Measurements from ENCODE around the gene FGD2. TPM values are rescaled to one million over a fixed set of nuclear protein-coding genes. Genes with fewer than 3 reads are reported as not detected.

The FGD2 gene
- total and polyA plus RNA-seq, 2 of the 4 experiments (the other 2 are of a cell fraction): 0.07 TPM; not detected in 1

GRCh38 chr6:37007340-37008043 is 2.0 kb downstream of the FGD2 start:
- H2BK120ac ChIP-seq (ENCODE audit: low read depth, low read length): no peak overlapping the region
- H3K18ac ChIP-seq (ENCODE audit: low read depth, low read length): no peak overlapping the region
- H3K9me3 ChIP-seq (ENCODE audit: control insufficient read depth, insufficient read depth, low read length): 0 out of 2 replicates have a peak, but pooled peaks cover 2% of the 10 kb centered on the region
- ATAC-seq (ENCODE audit: low read depth) (no peak), DNase-seq (no peak)
- H3K4me3 ChIP-seq (ENCODE audit: insufficient read depth, low read depth, low read length): no peak overlapping the region
- no peak overlapping the region for H3K9ac ChIP-seq (ENCODE audit: low read depth, low read length)
- peaks cover 2% of the 10 kb centered on the region; the same call in 1 of the 2 replicates for H3K9me1 ChIP-seq (ENCODE audit: insufficient read depth, low read length)
- no peak overlapping the region for H2BK5ac ChIP-seq (ENCODE audit: low read depth, low read length, poor library complexity, severe bottlenecking)
- H4K20me1 ChIP-seq (ENCODE audit: insufficient read depth, low read length): no peaks in the 10 kb centered on the region
- H3K14ac ChIP-seq (replicated peaks; ENCODE audit: low read depth, low read length): no peak overlapping the region; the same call in 1 of the 2 replicates
- no peak overlapping the region for H2AK5ac ChIP-seq (ENCODE audit: low read depth, low read length)
- H2BK15ac ChIP-seq (ENCODE audit: low read depth, low read length): no peak overlapping the region
- no peak overlapping the region for H4K91ac ChIP-seq (ENCODE audit: insufficient read depth, low read depth, low read length)
- H3K56ac ChIP-seq (ENCODE audit: extremely low read depth, insufficient read depth, low read length): no peak overlapping the region
- H3K4me1 ChIP-seq (ENCODE audit: control insufficient read depth, insufficient read depth, low read length): peaks cover 2% of the 10 kb centered on the region; the same call in 1 of the 2 replicates
- no peak overlapping the region; the same call in 1 of the 2 replicates for H3K4ac ChIP-seq (ENCODE audit: low read depth, low read length)
- no peaks in the 10 kb centered on the region for H3K79me1 ChIP-seq (ENCODE audit: low read depth in 1 of 2, low read length in 2 of 2)
- H3K4me2 ChIP-seq (ENCODE audit: low read depth, low read length): no peak overlapping the region
- H3K36me3 ChIP-seq (ENCODE audit: control insufficient read depth, insufficient read depth, low read length): no peaks in the 10 kb centered on the region
- H2AK9ac ChIP-seq (replicated peaks; ENCODE audit: low read depth, low read length, poor library complexity): peak overlapping the region; percentile 85
- in situ Hi-C loops (cut with MboI; ENCODE audit: low sequenced_read_pairs) (no loop called here), intact Hi-C loops (cut with micrococcal nuclease) (no loop called here), dilution Hi-C loops (cut with HindIII; ENCODE audit: low sequenced_read_pairs, unreplicated experiment) (no loop called here)
- WGBS, 2 experiments (ENCODE audit: extremely low coverage in 2 of 2, insufficient read length in 1 of 2): 94% methylated on average over 2 of the region's 12 CpGs; no CpG with 5 or more reads in 1 of the 2 experiments
- no peak overlapping the region; the same call in 1 of the 2 replicates for H3K23ac ChIP-seq (ENCODE audit: low read depth, low read length)
- no peak overlapping the region for H3K27ac ChIP-seq (ENCODE audit: insufficient read depth, low read length)
- H4K8ac ChIP-seq (ENCODE audit: low read depth in 2 of 2, low read length in 2 of 2): no peak overlapping the region
- no TSS peak for BruUV-seq (replicated peaks)
- ChIA-PET CTCF (interaction anchor here (2.7 kb wide), 1 partner anchor 10 kb away, joined by 13 read pairs; no protein-coding TSS in a partner anchor), POLR2A (ENCODE audit: unreplicated experiment) (no interaction called here)
- peaks cover 6% of the 10 kb centered on the region; the same call in 1 of the 2 replicates for H3K27me3 ChIP-seq (ENCODE audit: control insufficient read depth, insufficient read depth, low read length)
- no peak overlapping the region for H4K5ac ChIP-seq (ENCODE audit: low read depth, low read length)
- no peak for TF ChIP-seq RAD21 (IDR thresholded peaks at IDR 0.05; ENCODE audit: low read length)
- no peak for TF ChIP-seq SMC3 (IDR thresholded peaks at IDR 0.05; ENCODE audit: low read depth, low read length)
- no peak for TF ChIP-seq NFE2L2 (IDR thresholded peaks at IDR 0.05; ENCODE audit: low read depth, low read length)
- TF ChIP-seq MAFK (IDR thresholded peaks at IDR 0.05; ENCODE audit: low read depth, low read length): no peak
- no peak overlapping the region for H2BK20ac ChIP-seq (ENCODE audit: low read depth, low read length)
- peak overlapping the region; percentile 46 for H2AFZ ChIP-seq (replicated peaks; ENCODE audit: low read length, poor library complexity)
